Kidney (tissue), 14 donors: ENCODE data around the gene STEAP4. TPM values are rescaled to one million over a fixed set of nuclear protein-coding genes. Genes with fewer than 3 reads are reported as not detected.

Source experiments
- DNase-seq, 5 donors: peaks; one replicate each; pipeline ENCODE4 v3.0.0-alpha.2; 2013 to 2020
- FAIRE-seq: peaks from 2 replicates; lab custom pipeline; 2012; peaks lifted over from hg19 to GRCh38; lab: Jason Lieb, UNC
- H3K27ac ChIP-seq, 2 donors: one replicate each; pipeline ENCODE4 v1.7.0; 2013; ENCODE audit warnings: low read depth in 2 of 2, low read length in 2 of 2, inconsistent platforms in 1 of 2
- H3K27me3 ChIP-seq: one replicate; pipeline ENCODE4 v1.7.1; 2013; ENCODE audit warnings: low read length, inconsistent platforms; ENCODE audit not compliant: control insufficient read depth, insufficient read depth
- H3K36me3 ChIP-seq, 3 donors: one replicate each; pipeline versions ENCODE4 v1.7.0 to v1.7.1; 2013; ENCODE audit warnings: low read length in 3 of 3, control low read depth in 1 of 3, inconsistent platforms in 1 of 3; ENCODE audit not compliant: insufficient read depth in 3 of 3, control insufficient read depth in 2 of 3
- H3K4me1 ChIP-seq, 3 donors: one replicate each; pipeline versions ENCODE4 v1.7.0 to v1.7.1; 2013; ENCODE audit warnings: low read length in 3 of 3, inconsistent platforms in 1 of 3, low read depth in 1 of 3; ENCODE audit not compliant: control insufficient read depth in 2 of 3, insufficient read depth in 2 of 3
- H3K4me3 ChIP-seq, 3 donors: one replicate each; pipeline versions ENCODE4 v1.7.0 to v1.8.1; 2013; ENCODE audit warnings: low read length in 3 of 3, control low read depth in 1 of 3, inconsistent platforms in 1 of 3
- H3K9ac ChIP-seq, 3 donors: one replicate each; pipeline versions ENCODE4 v1.7.0 to v1.7.1; 2013; ENCODE audit warnings: low read length in 3 of 3, control low read depth in 1 of 3, inconsistent platforms in 1 of 3
- H3K9me3 ChIP-seq, 3 donors: one replicate each; pipeline versions ENCODE4 v1.7.0 to v1.7.1; 2013; ENCODE audit warnings: low read length in 3 of 3, control low read depth in 1 of 3, inconsistent platforms in 1 of 3; ENCODE audit not compliant: control insufficient read depth in 2 of 3, insufficient read depth in 1 of 3
- intact Hi-C: fragments of 100-400 bp; cut with DNase I; formaldehyde crosslinking; loops from one replicate; pipeline ENCODE4 v1.11.1; 2022
- polyA plus RNA-seq: library from polyadenylated mRNA; stranded (reverse); fragments of 350-450 nt; fragmentation: Illumina TruSeq; extraction: RNeasy Lipid Tissue Mini Kit (QIAGEN cat#74804); gene quantifications from one replicate; pipeline ENCODE4 v1.2.3, GENCODE V29; 2014; ENCODE audit warnings: low read depth, low replicate concordance; ENCODE audit not compliant: insufficient read depth
- total RNA-seq: library from RNA; stranded (reverse); fragmentation: NEBNext Ultra II Directional; extraction: Animal tissue kit (Norgen Biotek cat#: 25700); gene quantifications from one replicate; pipeline ENCODE4 v1.2.1, GENCODE V29; 2021
- TF ChIP-seq, protein P1 (sequence below): IDR thresholded peaks from 3 replicates; pipeline ENCODE4 v1.5.1; 2012; ENCODE audit warnings: mild to moderate bottlenecking, moderate library complexity, borderline replicate concordance; ENCODE audit not compliant: insufficient read depth; ENCODE audit errors: extremely low read depth
- donor health status: control.
- donor health status: control.
- donor health status: control.
- donor health status: control.
- donor health status: control.
- donor health status: DM: yes; HTN: yes; CAD: no.
- donor health status: Normal renal cell carcinoma (clear cell type).

The STEAP4 gene
- total and polyA plus RNA-seq, 2 donors from 2014 or later: 3.4 to 80.2 TPM

DNA sequence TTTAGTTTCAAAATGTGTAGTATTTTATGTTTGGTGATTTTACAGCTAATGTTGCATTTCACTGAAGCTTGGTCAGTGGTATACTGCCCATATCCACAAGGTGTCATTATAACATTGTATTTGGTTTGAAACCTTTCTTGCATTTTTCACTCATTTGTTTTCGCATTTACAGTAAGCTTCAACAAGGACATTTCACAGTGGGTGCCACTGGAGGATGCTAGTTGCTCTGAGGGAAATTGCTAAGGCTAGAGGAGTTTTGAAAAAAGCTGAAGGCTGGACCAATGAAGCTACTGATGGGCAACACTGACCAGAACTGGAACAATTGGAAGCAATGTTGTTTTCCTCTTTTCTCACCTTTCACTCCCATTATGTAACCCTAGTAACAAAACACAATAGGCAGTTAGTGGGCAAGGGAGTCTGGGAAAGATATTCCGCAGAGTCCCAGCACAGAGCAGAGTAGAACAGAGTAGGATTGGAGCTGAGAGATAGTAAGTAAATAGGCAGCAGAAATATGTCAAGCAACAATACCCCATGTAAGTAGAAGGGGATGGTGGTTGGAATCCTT, 63.3 kb downstream of the STEAP4 start:
- intact Hi-C loops: loop anchor here (10.0 kb wide), 1 partner anchor 111 kb away; no protein-coding TSS in a partner anchor
- FAIRE-seq: peak; percentile 97
- DNase-seq: peak in 3 of 5 donors; percentile 40 to 78 (median 77)
- Histone ChIP-seq H3K27me3 (no peaks in the 10 kb centered on the region), H3K36me3 (no peaks in the 10 kb centered on the region), H3K4me1 (no peaks in the 10 kb centered on the region), H3K9ac (no peak overlapping the region), H3K4me3 (no peak overlapping the region), H3K27ac (no peak overlapping the region), H3K9me3 (no peaks in the 10 kb centered on the region)
- TF ChIP-seq, protein P1, sequence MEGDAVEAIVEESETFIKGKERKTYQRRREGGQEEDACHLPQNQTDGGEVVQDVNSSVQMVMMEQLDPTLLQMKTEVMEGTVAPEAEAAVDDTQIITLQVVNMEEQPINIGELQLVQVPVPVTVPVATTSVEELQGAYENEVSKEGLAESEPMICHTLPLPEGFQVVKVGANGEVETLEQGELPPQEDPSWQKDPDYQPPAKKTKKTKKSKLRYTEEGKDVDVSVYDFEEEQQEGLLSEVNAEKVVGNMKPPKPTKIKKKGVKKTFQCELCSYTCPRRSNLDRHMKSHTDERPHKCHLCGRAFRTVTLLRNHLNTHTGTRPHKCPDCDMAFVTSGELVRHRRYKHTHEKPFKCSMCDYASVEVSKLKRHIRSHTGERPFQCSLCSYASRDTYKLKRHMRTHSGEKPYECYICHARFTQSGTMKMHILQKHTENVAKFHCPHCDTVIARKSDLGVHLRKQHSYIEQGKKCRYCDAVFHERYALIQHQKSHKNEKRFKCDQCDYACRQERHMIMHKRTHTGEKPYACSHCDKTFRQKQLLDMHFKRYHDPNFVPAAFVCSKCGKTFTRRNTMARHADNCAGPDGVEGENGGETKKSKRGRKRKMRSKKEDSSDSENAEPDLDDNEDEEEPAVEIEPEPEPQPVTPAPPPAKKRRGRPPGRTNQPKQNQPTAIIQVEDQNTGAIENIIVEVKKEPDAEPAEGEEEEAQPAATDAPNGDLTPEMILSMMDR: peak; percentile 64

DNA sequence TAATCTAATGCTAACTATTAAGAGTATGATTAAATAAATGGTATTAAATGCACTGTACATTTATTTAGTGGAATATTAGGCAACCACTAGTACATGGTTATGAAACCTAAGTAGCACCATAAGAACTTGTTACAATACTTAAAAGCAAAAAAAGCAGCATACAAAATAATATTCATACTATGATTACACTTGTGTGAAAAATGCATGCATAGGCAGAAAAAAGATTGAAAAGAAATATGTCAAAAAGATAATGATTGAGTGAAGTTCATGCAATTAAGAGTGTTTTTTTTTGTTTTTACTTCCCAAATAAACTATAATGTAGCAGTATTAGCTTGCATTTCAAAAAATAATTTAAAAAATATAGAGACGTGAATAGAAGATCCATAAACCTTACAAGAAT, 66.8 kb downstream of the STEAP4 start:
- FAIRE-seq (no peak), DNase-seq (no peak)
- H3K27me3 ChIP-seq: no peaks in the 10 kb centered on the region
- no peak overlapping the region for H3K4me3 ChIP-seq
- no peaks in the 10 kb centered on the region for H3K9me3 ChIP-seq
- no peak overlapping the region for H3K27ac ChIP-seq
- H3K36me3 ChIP-seq: no peaks in the 10 kb centered on the region
- H3K9ac ChIP-seq: no peak overlapping the region
- no peaks in the 10 kb centered on the region for H3K4me1 ChIP-seq
- TF ChIP-seq, protein P1: no peak
- intact Hi-C loops: loop anchor here (10.0 kb wide), 1 partner anchor 115 kb away; no protein-coding TSS in a partner anchor

DNA sequence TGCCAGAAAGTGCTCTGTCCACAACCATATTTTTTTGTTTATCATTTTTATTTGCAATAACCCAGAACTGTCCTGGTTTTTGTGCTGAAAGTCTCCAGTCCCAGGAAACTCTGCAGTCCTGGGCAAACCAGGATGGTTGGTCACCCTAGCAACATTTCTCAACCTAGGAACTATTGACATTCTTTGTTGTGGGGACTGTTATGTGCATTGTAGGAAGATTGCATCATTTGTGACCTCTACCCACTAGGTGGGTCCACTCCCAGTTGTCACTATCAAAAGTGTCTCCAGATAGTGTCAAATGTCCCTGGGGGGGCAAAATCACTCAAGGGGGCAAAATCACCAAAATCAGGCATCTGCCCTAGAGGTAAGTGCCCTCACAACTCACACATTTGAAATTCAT, 72.9 kb downstream of the STEAP4 start:
- H3K4me3 ChIP-seq: no peak overlapping the region
- intact Hi-C loops: no loop called here

More for the DNA sequence above, 72.9 kb downstream of the STEAP4 start:
- Histone ChIP-seq H3K9ac (no peak overlapping the region), H3K27me3 (no peaks in the 10 kb centered on the region), H3K4me1 (no peaks in the 10 kb centered on the region), H3K27ac (no peak overlapping the region), H3K36me3 (no peaks in the 10 kb centered on the region), H3K9me3 (no peaks in the 10 kb centered on the region)
- TF ChIP-seq, protein P1: no peak
- DNase-seq (no peak), FAIRE-seq (no peak)
